Colonic mucosa (tissue), 4 donors: ENCODE results near the gene TLL2. TPM values are rescaled to one million over a fixed set of nuclear protein-coding genes. Genes with fewer than 3 reads are reported as not detected.

Experiments
- DNase-seq: peaks from one replicate; pipeline ENCODE4 v3.0.0-alpha.2; 2020
- H3K27ac ChIP-seq: fragments of 200-600 bp; one replicate; pipeline ENCODE4 v1.8.0; 2021
- H3K27me3 ChIP-seq: fragments of 200-600 bp; one replicate; pipeline ENCODE4 v1.8.0; 2021
- H3K36me3 ChIP-seq: fragments of 200-600 bp; one replicate; pipeline ENCODE4 v1.8.0; 2021
- H3K4me1 ChIP-seq: fragments of 200-600 bp; one replicate; pipeline ENCODE4 v1.8.0; 2021; ENCODE audit warnings: mild to moderate bottlenecking
- H3K4me3 ChIP-seq: fragments of 200-600 bp; one replicate; pipeline ENCODE4 v1.8.0; 2021
- H3K9ac ChIP-seq, 2 donors: one replicate each; pipeline ENCODE4 v1.7.0; 2013; ENCODE audit warnings: control low read depth in 2 of 2, low read depth in 2 of 2, low read length in 2 of 2
- H3K9me3 ChIP-seq: fragments of 200-600 bp; one replicate; pipeline ENCODE4 v1.8.0; 2021
- CTCF ChIP-seq: fragments of 200-600 bp; IDR thresholded peaks from one replicate; pipeline ENCODE4 v1.8.0; 2022; ENCODE audit warnings: antibody characterized with exemption, mild to moderate bottlenecking
- intact Hi-C: fragments of 100-400 bp; cut with DNase I; formaldehyde crosslinking; loops from one replicate; pipeline ENCODE4 v1.14.1; 2022
- total RNA-seq, 2 donors: library from RNA; stranded (reverse); fragmentation: NEBNext Ultra II Directional in 1 of 2; extraction: Animal tissue kit (Norgen Biotek cat#: 25700) in 1 of 2; gene quantifications; one replicate each; pipeline ENCODE4 v1.2.1, GENCODE V29; 2021
- donor health status: healthy.
- donor health status: DM: no; HTN: no; CAD: no.
- donor health status: DM: no; HTN: no; CAD: no.

TLL2 gene
- total RNA-seq, 2 donors from 2014 or later = 0.30 to 0.45 TPM

GRCh38 chr10:96358851-96359540 is 154.7 kb downstream of the TLL2 start, which contains the start of gene OPALIN:
Gene OPALIN, minus strand, starts transcription at chr10:96359002. Its CDS starts 106 bp downstream, at chr10:96358896.
- Histone ChIP-seq H3K4me1 (no peaks in the 10 kb centered on the region), H3K9ac (no peak within 1 kb of the TSS), H3K4me3 (no peak within 1 kb of the TSS), H3K36me3 (no peaks in the 10 kb centered on the region), H3K27me3 (no peaks in the 10 kb centered on the region), H3K27ac (no peak within 1 kb of the TSS), H3K9me3 (no peaks in the 10 kb centered on the region)
- no peak for DNase-seq
- no peak for TF ChIP-seq CTCF
- intact Hi-C loops = no loop called here

- H3K27me3 ChIP-seq = no peaks in the 10 kb centered on the region
- intact Hi-C loops = no loop called here
- H3K36me3 ChIP-seq = no peaks in the 10 kb centered on the region
- H3K9ac ChIP-seq = no peak overlapping the region
- H3K27ac ChIP-seq = no peak overlapping the region
- TF ChIP-seq CTCF = no peak
- DNase-seq = no peak
- H3K4me1 ChIP-seq = no peaks in the 10 kb centered on the region
- no peaks in the 10 kb centered on the region for H3K9me3 ChIP-seq
- no peak overlapping the region for H3K4me3 ChIP-seq
These were observed 156.6 kb downstream of the TLL2 start for GRCh38 chr10:96357038-96357620.

GRCh38 chr10:96352582-96352981 is 161.1 kb downstream of the TLL2 start:
- DNase-seq = peak; percentile 50
- H3K27ac ChIP-seq = no peak overlapping the region

GRCh38 chr10:96352027-96352426 is 161.7 kb downstream of the TLL2 start:
- TF ChIP-seq CTCF = no peak
- Histone ChIP-seq H3K9me3 (no peaks in the 10 kb centered on the region), H3K36me3 (no peaks in the 10 kb centered on the region), H3K4me3 (no peak overlapping the region), H3K27me3 (no peaks in the 10 kb centered on the region), H3K9ac (no peak overlapping the region), H3K27ac (no peak overlapping the region), H3K4me1 (no peaks in the 10 kb centered on the region)
- DNase-seq = no peak
- intact Hi-C loops = no loop called here

More at GRCh38 chr10:96352582-96352981, 161.1 kb downstream of the TLL2 start:
- no peaks in the 10 kb centered on the region for H3K4me1 ChIP-seq
- TF ChIP-seq CTCF = no peak
- no peaks in the 10 kb centered on the region for H3K27me3 ChIP-seq
- H3K9me3 ChIP-seq = no peaks in the 10 kb centered on the region
- intact Hi-C loops = no loop called here
- H3K4me3 ChIP-seq = no peak overlapping the region
- no peaks in the 10 kb centered on the region for H3K36me3 ChIP-seq
- H3K9ac ChIP-seq = no peak overlapping the region

- DNase-seq = no peak
- Histone ChIP-seq H3K36me3 (no peaks in the 10 kb centered on the region), H3K9me3 (no peaks in the 10 kb centered on the region), H3K27me3 (no peaks in the 10 kb centered on the region), H3K27ac (no peak overlapping the region), H3K4me3 (no peak overlapping the region), H3K9ac (no peak overlapping the region), H3K4me1 (no peaks in the 10 kb centered on the region)
- intact Hi-C loops = no loop called here
- no peak for TF ChIP-seq CTCF
These were observed 167.4 kb downstream of the TLL2 start for GRCh38 chr10:96346295-96346694.
